Activated CD8-positive, alpha-beta T cell treated with anti-CD3 and anti-CD28 coated beads for 36 hours (primary cell): ENCODE results near the gene PRELP. TPM values are rescaled to one million over a fixed set of nuclear protein-coding genes. Genes with fewer than 3 reads are reported as not detected.

ENCODE experiments used
- ATAC-seq: fragments of 200-7000 bp; cut with Tn5 transposase; one replicate; pipeline ENCODE4 v1.10.0; 2021; ENCODE audit warnings: mild to moderate bottlenecking, moderate library complexity
- CTCF ChIA-PET: fragments of 350-600 bp; sonication (Branson Sonifier 250); formaldehyde crosslinking; loops from one replicate; lab custom pipeline; 2021; ENCODE audit warnings: antibody characterized with exemption; lab: Charles Lee
- POLR2A ChIA-PET: fragments of 350-600 bp; sonication (Branson Sonifier 250); formaldehyde crosslinking; loops from one replicate; lab custom pipeline; 2021; ENCODE audit warnings: antibody characterized with exemption; lab: Charles Lee
- DNase-seq: peaks from one replicate; pipeline ENCODE4 v3.0.0-alpha.2; 2020
- H3K27ac Mint-ChIP-seq: one replicate; pipeline ENCODE4 v1.8.0; 2021; ENCODE audit warnings: mild to moderate bottlenecking, mixed read lengths
- H3K27me3 Mint-ChIP-seq: one replicate; pipeline ENCODE4 v1.8.0; 2021; ENCODE audit warnings: mixed read lengths
- H3K36me3 Mint-ChIP-seq: one replicate; pipeline ENCODE4 v1.8.0; 2021; ENCODE audit warnings: low read depth, mixed read lengths
- H3K4me1 Mint-ChIP-seq: one replicate; pipeline ENCODE4 v1.8.0; 2021; ENCODE audit warnings: low read depth, mixed read lengths
- H3K4me3 Mint-ChIP-seq: one replicate; pipeline ENCODE4 v1.8.0; 2021; ENCODE audit warnings: mild to moderate bottlenecking, moderate library complexity, mixed read lengths
- H3K9me3 Mint-ChIP-seq: one replicate; pipeline ENCODE4 v1.8.0; 2021; ENCODE audit warnings: mixed read lengths
- CTCF ChIP-seq: fragments of 200-600 bp; IDR thresholded peaks from one replicate; pipeline ENCODE4 v1.8.0; 2022; ENCODE audit warnings: antibody characterized with exemption, mild to moderate bottlenecking
- intact Hi-C: fragments of 100-400 bp; cut with micrococcal nuclease; formaldehyde crosslinking; loops from one replicate; pipeline ENCODE4 v1.10.0; 2022
- total RNA-seq, 2 experiments: library from RNA; stranded (reverse); gene quantifications; one replicate each; pipeline ENCODE4 v1.2.3, GENCODE V29; 2021

Gene PRELP
- total RNA-seq, 2 experiments from 2014 or later, result not detected

GRCh38 chr1:203524152-203524551 lies 48.5 kb downstream of the PRELP start:
- ATAC-seq (no peak), DNase-seq (no peak)
- Mint-ChIP-seq H3K27ac (no peak overlapping the region), H3K4me3 (no peak overlapping the region), H3K27me3 (no peaks in the 10 kb centered on the region), H3K9me3 (no peaks in the 10 kb centered on the region), H3K36me3 (no peaks in the 10 kb centered on the region), H3K4me1 (no peaks in the 10 kb centered on the region)
- POLR2A ChIA-PET, result no interaction called here
- intact Hi-C loops, result no loop called here
- CTCF ChIA-PET, result interaction anchor here (1.6 kb wide), 1 partner anchor 11 kb away, joined by 4 read pairs; no protein-coding TSS in a partner anchor
- no peak for TF ChIP-seq CTCF

- H3K9me3 Mint-ChIP-seq, result no peaks in the 10 kb centered on the region
- no peak for TF ChIP-seq CTCF
- POLR2A ChIA-PET, result no interaction called here
- H3K36me3 Mint-ChIP-seq, result no peaks in the 10 kb centered on the region
- intact Hi-C loops, result no loop called here
- ATAC-seq (no peak), DNase-seq (no peak)
- CTCF ChIA-PET, result interaction anchor here (1.1 to 1.6 kb wide), 2 partner anchors 12 to 182 kb away, joined by 3 to 4 read pairs; no protein-coding TSS in a partner anchor
- H3K27me3 Mint-ChIP-seq, result no peaks in the 10 kb centered on the region
- H3K4me1 Mint-ChIP-seq, result peaks cover 3% of the 10 kb centered on the region
- no peak overlapping the region for H3K27ac Mint-ChIP-seq
- H3K4me3 Mint-ChIP-seq, result no peak overlapping the region
Measured at GRCh38 chr1:203524824-203525223, 49.2 kb downstream of the PRELP start.

- no peak for TF ChIP-seq CTCF
- POLR2A ChIA-PET, result no interaction called here
- H3K9me3 Mint-ChIP-seq, result no peaks in the 10 kb centered on the region
- H3K4me1 Mint-ChIP-seq, result peaks cover 6% of the 10 kb centered on the region
- H3K36me3 Mint-ChIP-seq, result no peaks in the 10 kb centered on the region
- H3K27me3 Mint-ChIP-seq, result no peaks in the 10 kb centered on the region
- CTCF ChIA-PET, result interaction anchor here (1.1 kb wide), 1 partner anchor 183 kb away, joined by 3 read pairs; no protein-coding TSS in a partner anchor
- intact Hi-C loops, result no loop called here
- no peak for ATAC-seq
- H3K4me3 Mint-ChIP-seq, result no peak overlapping the region
- H3K27ac Mint-ChIP-seq, result no peak overlapping the region
- no peak for DNase-seq
Measured at GRCh38 chr1:203525685-203526084, 50.1 kb downstream of the PRELP start.

- intact Hi-C loops, result no loop called here
- Mint-ChIP-seq H3K27ac (no peak overlapping the region), H3K27me3 (no peaks in the 10 kb centered on the region), H3K36me3 (no peaks in the 10 kb centered on the region), H3K4me1 (peaks cover 6% of the 10 kb centered on the region), H3K4me3 (no peak overlapping the region), H3K9me3 (no peaks in the 10 kb centered on the region)
- no peak for DNase-seq
- ChIA-PET CTCF (interaction anchor here (1.1 kb wide), 1 partner anchor 184 kb away, joined by 3 read pairs; no protein-coding TSS in a partner anchor), POLR2A (no interaction called here)
- no peak for ATAC-seq
- no peak for TF ChIP-seq CTCF
Measured at GRCh38 chr1:203526130-203526529, 50.5 kb downstream of the PRELP start.

- no peak for TF ChIP-seq CTCF
- no peak overlapping the region for H3K27ac Mint-ChIP-seq
- no peaks in the 10 kb centered on the region for H3K27me3 Mint-ChIP-seq
- ATAC-seq (no peak), DNase-seq (no peak)
- intact Hi-C loops, result no loop called here
- H3K4me1 Mint-ChIP-seq, result peaks cover 6% of the 10 kb centered on the region
- H3K36me3 Mint-ChIP-seq, result no peaks in the 10 kb centered on the region
- H3K4me3 Mint-ChIP-seq, result no peak overlapping the region
- ChIA-PET CTCF (interaction anchor here (0.8 kb wide), 1 partner anchor 176 kb away, joined by 3 read pairs; no protein-coding TSS in a partner anchor), POLR2A (no interaction called here)
- no peaks in the 10 kb centered on the region for H3K9me3 Mint-ChIP-seq
Measured at GRCh38 chr1:203526572-203526971, 51.0 kb downstream of the PRELP start.
